ENCODE data around the gene LRRC55. TPM values are rescaled to one million over a fixed set of nuclear protein-coding genes. Genes with fewer than 3 reads are reported as not detected.

Gene LRRC55
- total RNA-seq, 2 donors from 2014 or later, result 0.04 TPM; not detected in 1

DNA sequence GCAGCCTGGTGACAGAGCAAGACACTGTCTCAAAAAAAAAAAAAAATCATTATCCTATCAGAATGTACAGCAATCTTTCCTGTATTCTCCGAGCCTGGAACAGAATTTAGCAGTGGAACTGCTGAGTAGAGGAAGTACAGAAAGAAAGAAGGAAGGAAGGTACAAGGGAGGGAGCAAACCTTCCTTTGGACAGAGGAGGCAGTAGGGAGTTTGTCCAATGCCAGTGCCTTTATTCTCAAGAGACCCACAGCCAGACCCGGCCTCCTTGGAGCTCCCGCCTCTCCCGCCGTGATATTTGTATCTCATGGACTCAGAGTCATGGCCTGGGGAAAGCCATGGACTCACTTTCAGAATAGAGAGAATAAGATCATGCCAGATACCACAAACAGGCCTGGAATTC is 37.7 kb upstream of the LRRC55 start:
- no peak overlapping the region for H3K27ac ChIP-seq (ENCODE audit: low read depth, low read length)
- Mint-ChIP-seq H3K36me3 (ENCODE audit: low read depth) (no peaks in the 10 kb centered on the region), H3K4me3 (no peak overlapping the region), H3K4me1 (peaks cover 6% of the 10 kb centered on the region), H3K27me3 (ENCODE audit: insufficient read depth) (peaks cover 4% of the 10 kb centered on the region), H3K27ac (no peak overlapping the region), H3K9me3 (no peaks in the 10 kb centered on the region)
- H3K27me3 ChIP-seq (ENCODE audit: control insufficient read depth, insufficient read depth, low read length, poor library complexity, severe bottlenecking), result no peaks in the 10 kb centered on the region
- no peak overlapping the region for H3K9ac ChIP-seq (ENCODE audit: extremely low read depth, low read length, poor library complexity, severe bottlenecking)
- H3K36me3 ChIP-seq (ENCODE audit: control insufficient read depth, insufficient read depth, low read length), result no peaks in the 10 kb centered on the region
- WGBS, 2 experiments (ENCODE audit: insufficient coverage in 1 of 2, insufficient read length in 1 of 2), result 94 to 100% methylated on average over 3 to 5 of the region's 5 CpGs
- TF ChIP-seq, protein P1, sequence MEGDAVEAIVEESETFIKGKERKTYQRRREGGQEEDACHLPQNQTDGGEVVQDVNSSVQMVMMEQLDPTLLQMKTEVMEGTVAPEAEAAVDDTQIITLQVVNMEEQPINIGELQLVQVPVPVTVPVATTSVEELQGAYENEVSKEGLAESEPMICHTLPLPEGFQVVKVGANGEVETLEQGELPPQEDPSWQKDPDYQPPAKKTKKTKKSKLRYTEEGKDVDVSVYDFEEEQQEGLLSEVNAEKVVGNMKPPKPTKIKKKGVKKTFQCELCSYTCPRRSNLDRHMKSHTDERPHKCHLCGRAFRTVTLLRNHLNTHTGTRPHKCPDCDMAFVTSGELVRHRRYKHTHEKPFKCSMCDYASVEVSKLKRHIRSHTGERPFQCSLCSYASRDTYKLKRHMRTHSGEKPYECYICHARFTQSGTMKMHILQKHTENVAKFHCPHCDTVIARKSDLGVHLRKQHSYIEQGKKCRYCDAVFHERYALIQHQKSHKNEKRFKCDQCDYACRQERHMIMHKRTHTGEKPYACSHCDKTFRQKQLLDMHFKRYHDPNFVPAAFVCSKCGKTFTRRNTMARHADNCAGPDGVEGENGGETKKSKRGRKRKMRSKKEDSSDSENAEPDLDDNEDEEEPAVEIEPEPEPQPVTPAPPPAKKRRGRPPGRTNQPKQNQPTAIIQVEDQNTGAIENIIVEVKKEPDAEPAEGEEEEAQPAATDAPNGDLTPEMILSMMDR (conservative IDR thresholded peaks at IDR 0.05), result peak; percentile 55
- no peak overlapping the region for H3K4me3 ChIP-seq (ENCODE audit: low read length)
- peaks cover 4% of the 10 kb centered on the region for H3K4me1 ChIP-seq (ENCODE audit: control insufficient read depth, insufficient read depth, low read length)
- no peak for DNase-seq
- no peaks in the 10 kb centered on the region for H3K9me3 ChIP-seq (ENCODE audit: control insufficient read depth, low read length)

DNA sequence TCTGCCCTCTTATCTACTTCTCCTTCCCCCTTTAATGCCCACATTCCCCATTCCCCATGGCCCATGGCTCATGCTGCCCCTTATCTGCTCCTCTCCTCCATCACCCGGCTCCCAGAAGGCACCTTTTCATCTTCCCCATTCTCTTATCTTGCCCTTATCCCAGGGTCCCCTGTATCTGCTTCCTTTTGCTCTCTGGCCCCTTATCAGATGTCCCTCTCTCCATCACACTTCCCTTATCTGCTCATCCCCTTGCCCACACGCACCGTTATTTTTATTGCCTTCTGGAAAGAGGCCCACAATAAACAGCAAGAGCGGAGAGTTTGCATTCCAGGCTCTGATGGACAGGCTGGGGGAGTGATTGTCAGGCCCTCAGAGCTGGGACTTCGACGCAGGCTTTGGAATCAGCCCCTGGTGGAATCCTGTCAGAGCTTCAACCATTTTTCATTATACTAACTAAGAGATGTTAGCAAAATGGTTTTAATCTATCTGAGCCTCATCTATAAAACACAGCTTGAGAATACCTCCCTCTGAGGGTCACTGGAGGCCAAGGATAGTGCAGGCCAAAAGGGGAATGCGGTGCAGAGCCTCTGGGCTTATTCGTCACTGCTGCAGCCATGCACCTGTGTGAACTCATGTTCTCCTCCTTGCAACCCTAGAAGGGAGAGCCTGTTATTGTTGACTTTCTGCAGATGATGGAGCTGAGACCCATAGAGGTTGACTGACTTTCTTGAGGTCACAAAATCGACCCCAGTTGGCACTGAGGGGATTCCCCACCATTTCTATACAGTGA is 37.0 kb upstream of the LRRC55 start:
- no peaks in the 10 kb centered on the region for H3K36me3 Mint-ChIP-seq (ENCODE audit: low read depth)

DNA sequence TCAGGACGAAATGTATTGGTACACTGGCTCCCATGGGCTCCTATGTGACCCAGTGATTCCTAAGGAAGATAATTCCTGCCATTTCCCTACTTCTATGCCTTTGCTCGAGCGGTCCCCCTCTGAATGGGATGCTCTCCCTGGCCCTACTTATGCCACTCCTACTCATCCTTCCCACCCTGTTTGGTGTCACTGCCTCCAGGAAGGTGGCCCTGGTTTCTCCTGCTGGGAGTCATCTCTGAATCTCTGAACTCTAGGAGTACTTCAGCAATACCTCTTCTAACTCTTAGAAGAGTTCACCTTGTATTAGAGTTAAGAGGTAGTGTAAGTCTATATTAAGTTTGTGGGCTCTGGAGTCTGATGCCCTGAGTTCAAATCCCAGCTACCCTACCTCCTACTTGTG is 35.5 kb upstream of the LRRC55 start:
- Mint-ChIP-seq H3K27me3 (ENCODE audit: insufficient read depth) (peaks cover 4% of the 10 kb centered on the region), H3K4me3 (no peak overlapping the region), H3K9me3 (no peaks in the 10 kb centered on the region), H3K4me1 (peaks cover 17% of the 10 kb centered on the region), H3K36me3 (ENCODE audit: low read depth) (no peaks in the 10 kb centered on the region), H3K27ac (no peak overlapping the region)
- Histone ChIP-seq H3K36me3 (ENCODE audit: control insufficient read depth, insufficient read depth, low read length) (no peaks in the 10 kb centered on the region), H3K4me1 (ENCODE audit: control insufficient read depth, insufficient read depth, low read length) (peaks cover 9% of the 10 kb centered on the region), H3K9ac (ENCODE audit: extremely low read depth, low read length, poor library complexity, severe bottlenecking) (no peak overlapping the region), H3K27me3 (ENCODE audit: control insufficient read depth, insufficient read depth, low read length, poor library complexity, severe bottlenecking) (no peaks in the 10 kb centered on the region), H3K4me3 (ENCODE audit: low read length) (no peak overlapping the region), H3K27ac (ENCODE audit: low read depth, low read length) (no peak overlapping the region), H3K9me3 (ENCODE audit: control insufficient read depth, low read length) (no peaks in the 10 kb centered on the region)
- TF ChIP-seq, protein P1 (conservative IDR thresholded peaks at IDR 0.05), result no peak
- DNase-seq, result no peak
- WGBS, 2 experiments (ENCODE audit: insufficient coverage in 1 of 2, insufficient read length in 1 of 2), result 92 to 100% methylated on average over 2 to 3 of the region's 3 CpGs

More for the DNA sequence above, 37.0 kb upstream of the LRRC55 start:
- TF ChIP-seq, protein P1 (conservative IDR thresholded peaks at IDR 0.05), result no peak
- WGBS, 2 experiments (ENCODE audit: insufficient coverage in 1 of 2, insufficient read length in 1 of 2), result 41 to 64% methylated on average over 2 to 9 of the region's 9 CpGs
- no peak overlapping the region for H3K4me3 ChIP-seq (ENCODE audit: low read length)
- no peak overlapping the region for H3K9ac ChIP-seq (ENCODE audit: extremely low read depth, low read length, poor library complexity, severe bottlenecking)
- Mint-ChIP-seq H3K4me1 (peaks cover 6% of the 10 kb centered on the region), H3K4me3 (no peak overlapping the region), H3K27ac (no peak overlapping the region), H3K27me3 (ENCODE audit: insufficient read depth) (peaks cover 4% of the 10 kb centered on the region), H3K9me3 (no peaks in the 10 kb centered on the region)
- no peaks in the 10 kb centered on the region for H3K27me3 ChIP-seq (ENCODE audit: control insufficient read depth, insufficient read depth, low read length, poor library complexity, severe bottlenecking)
- no peak overlapping the region for H3K27ac ChIP-seq (ENCODE audit: low read depth, low read length)
- no peaks in the 10 kb centered on the region for H3K9me3 ChIP-seq (ENCODE audit: control insufficient read depth, low read length)
- peaks cover 4% of the 10 kb centered on the region for H3K4me1 ChIP-seq (ENCODE audit: control insufficient read depth, insufficient read depth, low read length)
- no peak for DNase-seq
- no peaks in the 10 kb centered on the region for H3K36me3 ChIP-seq (ENCODE audit: control insufficient read depth, insufficient read depth, low read length)
